T-cell (primary cell): ENCODE results near the gene CREB3L2. TPM values are rescaled to one million over a fixed set of nuclear protein-coding genes. Genes with fewer than 3 reads are reported as not detected.

Source experiments
- ATAC-seq, 4 experiments: fragments of 200-7000 bp in 3 of 4; fragments of 150-1000 bp in 1 of 4; cut with Tn5 transposase; replicated peaks in 1 of 4; 1 replicate in 3 of 4; 2 replicates in 1 of 4; pipeline ENCODE4 v1.10.0; 2021; ENCODE audit warnings: moderate library complexity in 3 of 4, mild to moderate bottlenecking in 2 of 4, moderate number of reproducible peaks in 1 of 4
- CTCF ChIA-PET, 2 donors: fragments of 300-600 bp; sonication (Branson Sonifier 250); formaldehyde crosslinking; loops; one replicate each; lab custom pipeline; 2022; ENCODE audit warnings: antibody characterized with exemption in 2 of 2; lab: Charles Lee
- POLR2A ChIA-PET, 2 donors: fragments of 300-600 bp; sonication (Branson Sonifier 250); formaldehyde crosslinking; loops; one replicate each; lab custom pipeline; 2022; ENCODE audit warnings: antibody characterized with exemption in 2 of 2; lab: Charles Lee
- DNase-seq, 35 experiments: peaks; one replicate each; pipeline versions ENCODE4 v3.0.0 to v3.0.0-alpha.2; 2013 to 2023
- H3K27ac ChIP-seq: one replicate; pipeline ENCODE4 v1.5.1; 2013; ENCODE audit warnings: low read length
- H3K27me3 ChIP-seq, 2 experiments: replicated peaks in 1 of 2; 1 replicate in 1 of 2; 2 replicates in 1 of 2; pipeline versions ENCODE4 v1.6.1 to v1.7.0; 2013; ENCODE audit warnings: low read length in 1 of 2, mixed read lengths in 1 of 2; ENCODE audit not compliant: control insufficient read depth in 2 of 2, insufficient read depth in 2 of 2; ENCODE audit errors: extremely low read depth in 1 of 2
- H3K36me3 ChIP-seq, 2 donors: 1 replicate in 1 of 2; 2 replicates in 1 of 2; pipeline versions ENCODE4 v1.6.1 to v1.7.0; 2013; ENCODE audit warnings: low read length in 1 of 2; ENCODE audit not compliant: control insufficient read depth in 2 of 2, insufficient read depth in 1 of 2; ENCODE audit errors: extremely low read depth in 1 of 2
- H3K4me1 ChIP-seq, 2 experiments: 1 replicate in 1 of 2; 2 replicates in 1 of 2; pipeline versions ENCODE4 v1.6.1 to v1.7.0; 2013; ENCODE audit warnings: low read length in 2 of 2, mixed read lengths in 1 of 2; ENCODE audit not compliant: insufficient read depth in 2 of 2, control insufficient read depth in 1 of 2; ENCODE audit errors: extremely low read depth in 1 of 2
- H3K4me3 ChIP-seq, 2 donors: 1 replicate in 1 of 2; 2 replicates in 1 of 2; pipeline versions ENCODE4 v1.5.1 to v1.7.0; 2013; ENCODE audit warnings: mild to moderate bottlenecking in 2 of 2, low read length in 1 of 2, moderate library complexity in 1 of 2; ENCODE audit not compliant: control insufficient read depth in 1 of 2; ENCODE audit errors: extremely low read depth in 1 of 2
- H3K9me3 ChIP-seq: 2 replicates; pipeline ENCODE4 v1.7.0; 2013
- H3K27ac Mint-ChIP-seq, 2 donors: one replicate each; pipeline ENCODE4 v1.8.0; 2020 to 2021; ENCODE audit warnings: mild to moderate bottlenecking in 2 of 2, mixed read lengths in 2 of 2
- H3K27me3 Mint-ChIP-seq, 2 donors: one replicate each; pipeline ENCODE4 v1.8.0; 2021 to 2022; ENCODE audit warnings: mixed read lengths in 2 of 2
- H3K36me3 Mint-ChIP-seq: one replicate; pipeline ENCODE4 v1.8.0; 2021; ENCODE audit warnings: mixed read lengths
- H3K4me1 Mint-ChIP-seq, 3 donors: one replicate each; pipeline ENCODE4 v1.8.0; 2020 to 2022; ENCODE audit warnings: mixed read lengths in 3 of 3, mild to moderate bottlenecking in 1 of 3
- H3K4me3 Mint-ChIP-seq, 3 donors: one replicate each; pipeline ENCODE4 v1.8.0; 2020 to 2022; ENCODE audit warnings: mild to moderate bottlenecking in 3 of 3, mixed read lengths in 3 of 3, moderate library complexity in 3 of 3
- H3K9me3 Mint-ChIP-seq, 3 donors: one replicate each; pipeline ENCODE4 v1.8.0; 2020 to 2022; ENCODE audit warnings: mixed read lengths in 3 of 3
- WGBS: methylation state at CpG from one replicate; pipeline ENCODE4 v1.1.5; 2013; ENCODE audit warnings: missing lambda C conversion rate; ENCODE audit not compliant: insufficient coverage; 5-methylcytosine and 5-hydroxymethylcytosine counted together
- total RNA-seq, 35 experiments: library from RNA in 6 of 35; stranded (reverse) in 6 of 35; fragments of 120-200 nt in 1 of 35; gene quantifications; one replicate each; pipeline versions ENCODE4 v1.2.1 to v1.2.4 and lab custom pipeline; 2013 to 2026

The CREB3L2 gene
- total RNA-seq, 5 donors from 2014 or later (not counting 1 experiment from before 2014, with no cell fraction given): 21.1 to 40.8 (median 28.9) TPM

- Mint-ChIP-seq H3K27ac (no peak overlapping the region), H3K4me3 (no peak overlapping the region), H3K4me1 (peaks cover 5 to 15% (median 7%) of the 10 kb centered on the region in 3 donors), H3K9me3 (no peaks in the 10 kb centered on the region), H3K27me3 (peaks cover 4 to 6% of the 10 kb centered on the region in 2 donors), H3K36me3 (no peaks in the 10 kb centered on the region)
- Histone ChIP-seq H3K27me3 (peaks cover 0 to 2% of the 10 kb centered on the region in 2 experiments), H3K9me3 (no peaks in the 10 kb centered on the region), H3K4me3 (no peak overlapping the region), H3K36me3 (no peaks in the 10 kb centered on the region), H3K27ac (no peak overlapping the region), H3K4me1 (peaks cover 0 to 3% of the 10 kb centered on the region in 2 experiments)
- CTCF ChIA-PET: interaction anchor here (0.6 to 14.2 kb wide), 16 partner anchors 8 to 731 kb away, joined by 3 to 207 read pairs (median 4); no protein-coding TSS in a partner anchor
- POLR2A ChIA-PET: interaction anchor here in 1 of 2 donors (0.6 kb wide), 2 partner anchors 9 to 84 kb away, joined by 3 to 5 read pairs; no protein-coding TSS in a partner anchor
- ATAC-seq (no peak), DNase-seq (no peak)
- WGBS: 78% methylated on average over 5 of the region's 7 CpGs
Measured at GRCh38 chr7:138008019-138008587, 6.2 kb upstream of the CREB3L2 start.

- Mint-ChIP-seq H3K9me3 (no peaks in the 10 kb centered on the region), H3K36me3 (no peaks in the 10 kb centered on the region), H3K4me1 (peaks cover 14 to 24% (median 15%) of the 10 kb centered on the region in 3 donors), H3K27me3 (peaks cover 2 to 6% of the 10 kb centered on the region in 2 donors), H3K27ac (no peak overlapping the region), H3K4me3 (no peak overlapping the region)
- ATAC-seq (no peak), DNase-seq (no peak)
- peaks cover 0 to 11% of the 10 kb centered on the region in 2 experiments for H3K4me1 ChIP-seq
- H3K36me3 ChIP-seq: no peaks in the 10 kb centered on the region
- ChIA-PET CTCF (interaction anchor here (0.7 to 14.2 kb wide), 8 partner anchors 11 to 103 kb away, joined by 3 to 207 read pairs (median 4); no protein-coding TSS in a partner anchor), POLR2A (no interaction called here)
- no peaks in the 10 kb centered on the region for H3K9me3 ChIP-seq
- no peak overlapping the region for H3K27ac ChIP-seq
- WGBS: 80% methylated on average over 1 of the region's 2 CpGs
- H3K27me3 ChIP-seq: peaks cover 0 to 2% of the 10 kb centered on the region in 2 experiments
- H3K4me3 ChIP-seq: no peak overlapping the region
Measured at GRCh38 chr7:138006106-138006505, 4.2 kb upstream of the CREB3L2 start.

- 60% methylated on average over 1 of the region's 4 CpGs for WGBS
- peaks cover 5 to 18% of the 10 kb centered on the region in 2 experiments for H3K4me1 ChIP-seq
- POLR2A ChIA-PET: no interaction called here
- ATAC-seq: no peak
- Mint-ChIP-seq H3K27me3 (peaks cover 2 to 6% of the 10 kb centered on the region in 2 donors), H3K27ac (peak overlapping the region; percentile 13 to 23), H3K36me3 (no peaks in the 10 kb centered on the region), H3K4me3 (no peak overlapping the region), H3K4me1 (peaks cover 24 to 36% (median 26%) of the 10 kb centered on the region in 3 donors), H3K9me3 (no peaks in the 10 kb centered on the region)
- no peaks in the 10 kb centered on the region for H3K27me3 ChIP-seq
- no peak overlapping the region for H3K27ac ChIP-seq
- CTCF ChIA-PET: interaction anchor here in 1 of 2 donors (14.2 kb wide), 1 partner anchor 101 kb away, joined by 207 read pairs; no protein-coding TSS in a partner anchor
- no peak overlapping the region for H3K4me3 ChIP-seq
- no peak for DNase-seq
- no peaks in the 10 kb centered on the region for H3K36me3 ChIP-seq
- H3K9me3 ChIP-seq: no peaks in the 10 kb centered on the region
Measured at GRCh38 chr7:138004936-138005335, 3.0 kb upstream of the CREB3L2 start.

GRCh38 chr7:138004046-138004445 is 2.2 kb upstream of the CREB3L2 start:
- ATAC-seq: no peak
- CTCF ChIA-PET: interaction anchor here (0.9 to 14.2 kb wide), 6 partner anchors 12 to 101 kb away, joined by 3 to 207 read pairs (median 8); no protein-coding TSS in a partner anchor

GRCh38 chr7:138002828-138003189 is 923 bp upstream of the CREB3L2 start:
- Mint-ChIP-seq H3K36me3 (peaks cover 6% of the 10 kb centered on the region), H3K27me3 (no peaks in the 10 kb centered on the region), H3K9me3 (no peaks in the 10 kb centered on the region), H3K4me3 (peak overlapping the region; percentile 94 to 97 (median 95)), H3K27ac (peak overlapping the region; percentile 13 to 36), H3K4me1 (peaks cover 34 to 45% (median 35%) of the 10 kb centered on the region in 3 donors)
- H3K36me3 ChIP-seq: no peaks in the 10 kb centered on the region
- H3K4me3 ChIP-seq: no peak overlapping the region
- CTCF ChIA-PET: interaction anchor here (0.5 to 14.2 kb wide), 21 partner anchors 10 to 1914 kb away, joined by 3 to 207 read pairs (median 6); no protein-coding TSS in a partner anchor
- ATAC-seq (no peak), DNase-seq (no peak)
- POLR2A ChIA-PET: no interaction called here
- H3K4me1 ChIP-seq: peaks cover 5 to 17% of the 10 kb centered on the region in 2 experiments
- H3K9me3 ChIP-seq: no peaks in the 10 kb centered on the region
- no peaks in the 10 kb centered on the region for H3K27me3 ChIP-seq
- WGBS: 92% methylated on average over 3 of the region's 6 CpGs
- H3K27ac ChIP-seq: peak overlapping the region; percentile 77

More at GRCh38 chr7:138004046-138004445, 2.2 kb upstream of the CREB3L2 start:
- peaks cover 5 to 20% of the 10 kb centered on the region in 2 experiments for H3K4me1 ChIP-seq
- POLR2A ChIA-PET: interaction anchor here in 1 of 2 donors (0.5 kb wide), 1 partner anchor 92 kb away, joined by 3 read pairs; no protein-coding TSS in a partner anchor
- 91% methylated on average over 4 of the region's 4 CpGs for WGBS
- Mint-ChIP-seq H3K36me3 (peaks cover 1% of the 10 kb centered on the region), H3K27me3 (no peaks in the 10 kb centered on the region), H3K9me3 (no peaks in the 10 kb centered on the region), H3K4me3 (no peak overlapping the region), H3K27ac (no peak overlapping the region), H3K4me1 (peaks cover 32 to 45% (median 32%) of the 10 kb centered on the region in 3 donors)
- no peaks in the 10 kb centered on the region for H3K36me3 ChIP-seq
- H3K4me3 ChIP-seq: no peak overlapping the region
- no peaks in the 10 kb centered on the region for H3K9me3 ChIP-seq
- H3K27ac ChIP-seq: no peak overlapping the region
- DNase-seq: no peak
- no peaks in the 10 kb centered on the region for H3K27me3 ChIP-seq

GRCh38 chr7:138002096-138002827 is 376 bp upstream of the CREB3L2 start:
- Histone ChIP-seq H3K9me3 (no peaks in the 10 kb centered on the region), H3K4me1 (peaks cover 5 to 17% of the 10 kb centered on the region in 2 experiments), H3K27ac (peak overlapping the region; percentile 77), H3K27me3 (no peaks in the 10 kb centered on the region), H3K4me3 (peak overlapping the region; percentile 93 to 95), H3K36me3 (no peaks in the 10 kb centered on the region)
- H3K36me3 Mint-ChIP-seq: peaks cover 6% of the 10 kb centered on the region
- ATAC-seq: peak; percentile 87 to 93 (median 90)
- H3K27me3 Mint-ChIP-seq: no peaks in the 10 kb centered on the region
- POLR2A ChIA-PET: interaction anchor here in 1 of 2 donors (0.6 to 1.0 kb wide), 2 partner anchors 16 to 67 kb away, joined by 3 to 4 read pairs; no protein-coding TSS in a partner anchor
- H3K27ac Mint-ChIP-seq: peak overlapping the region; percentile 87 to 90
- no peaks in the 10 kb centered on the region for H3K9me3 Mint-ChIP-seq
- H3K4me3 Mint-ChIP-seq: peak overlapping the region; percentile 94 to 97 (median 95)
- H3K4me1 Mint-ChIP-seq: peaks cover 34 to 45% (median 35%) of the 10 kb centered on the region in 3 donors
- DNase-seq: peak; percentile 92 to 99 (median 96)
- 0% methylated on average over 18 of the region's 28 CpGs for WGBS
- CTCF ChIA-PET: interaction anchor here (0.5 to 14.2 kb wide), 28 partner anchors 10 to 1915 kb away, joined by 3 to 207 read pairs (median 4); partner anchors contain the start of gene TRIM24 (in 1 of the 2)
